Retina (tissue), 1 donor: ENCODE results near the gene GLIPR1.
"Not testable (repeated sequence)": the region's sequence is repeated elsewhere in the genome, so short reads cannot be mapped to it uniquely, and the experiment has no call there.

Source experiments
- DNase-seq: peaks from one replicate; pipeline ENCODE4 v3.0.0-alpha.2; 2016

GLIPR1 gene

DNA sequence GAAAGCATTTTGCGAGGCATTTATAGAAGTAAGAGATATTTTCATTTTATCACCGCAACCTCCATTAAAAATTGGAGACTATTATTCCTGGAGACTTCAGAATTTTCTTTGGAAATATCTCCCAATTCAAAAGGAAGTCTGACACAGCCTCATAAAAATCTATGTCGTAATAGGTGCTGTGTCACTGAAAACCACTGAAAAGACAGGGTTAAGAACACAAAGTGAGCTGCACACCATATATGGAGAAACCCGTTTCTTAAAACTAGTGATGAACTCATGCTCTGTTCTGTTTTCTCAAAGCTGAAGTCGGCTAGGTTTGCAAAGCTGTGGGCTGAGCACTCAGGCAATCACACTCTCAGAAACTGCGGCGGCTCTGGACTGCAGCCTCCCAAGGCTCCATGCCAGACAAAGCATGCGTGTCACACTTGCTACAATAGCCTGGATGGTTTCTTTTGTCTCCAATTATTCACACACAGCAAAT, at the start of gene GLIPR1:
Gene GLIPR1 (plus strand): TSS at position 287 of the 481 bp plus-strand sequence. CDS start 126 bp downstream, at position 413.
- DNase-seq: no peak

DNA sequence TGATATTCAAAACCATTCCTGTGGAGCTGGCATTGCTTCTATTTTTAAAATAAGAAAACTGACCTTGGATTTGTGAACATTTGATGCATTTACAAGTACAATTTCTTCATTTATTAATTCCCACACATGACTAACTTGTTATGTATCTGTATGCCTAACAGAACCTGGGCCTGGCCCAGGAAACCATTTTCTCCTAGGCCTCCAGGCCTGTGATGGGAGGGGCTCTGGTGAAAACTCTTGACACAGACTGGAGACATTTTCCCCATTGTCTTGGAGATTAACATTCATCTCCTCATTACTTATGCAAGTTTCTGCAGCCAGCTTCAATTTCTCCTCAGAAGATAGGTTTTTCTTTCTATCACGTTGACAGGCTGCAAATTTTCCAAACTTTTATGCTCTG, 47.6 kb upstream of the GLIPR1 start:
- no peak for DNase-seq

DNA sequence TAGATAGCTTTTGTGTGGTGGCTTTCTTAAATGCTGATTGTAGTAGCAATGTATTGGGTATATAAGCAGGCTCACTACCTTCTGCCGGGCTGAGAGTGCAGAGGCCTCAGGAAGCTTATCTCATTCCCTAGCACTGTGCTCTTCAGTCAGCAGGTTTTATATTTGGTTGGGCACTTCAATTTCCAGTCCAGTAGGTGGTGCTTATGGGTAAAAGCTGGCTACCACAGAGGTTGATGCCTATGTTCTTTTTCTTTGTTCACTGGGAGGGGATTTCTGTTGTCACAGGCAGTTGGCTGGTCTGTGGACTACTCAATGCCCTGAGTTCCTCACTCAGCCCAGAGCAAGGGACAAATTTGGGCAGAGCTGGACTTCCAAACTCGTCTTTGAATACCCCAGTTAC, 43.0 kb upstream of the GLIPR1 start:
- DNase-seq: no peak

DNA sequence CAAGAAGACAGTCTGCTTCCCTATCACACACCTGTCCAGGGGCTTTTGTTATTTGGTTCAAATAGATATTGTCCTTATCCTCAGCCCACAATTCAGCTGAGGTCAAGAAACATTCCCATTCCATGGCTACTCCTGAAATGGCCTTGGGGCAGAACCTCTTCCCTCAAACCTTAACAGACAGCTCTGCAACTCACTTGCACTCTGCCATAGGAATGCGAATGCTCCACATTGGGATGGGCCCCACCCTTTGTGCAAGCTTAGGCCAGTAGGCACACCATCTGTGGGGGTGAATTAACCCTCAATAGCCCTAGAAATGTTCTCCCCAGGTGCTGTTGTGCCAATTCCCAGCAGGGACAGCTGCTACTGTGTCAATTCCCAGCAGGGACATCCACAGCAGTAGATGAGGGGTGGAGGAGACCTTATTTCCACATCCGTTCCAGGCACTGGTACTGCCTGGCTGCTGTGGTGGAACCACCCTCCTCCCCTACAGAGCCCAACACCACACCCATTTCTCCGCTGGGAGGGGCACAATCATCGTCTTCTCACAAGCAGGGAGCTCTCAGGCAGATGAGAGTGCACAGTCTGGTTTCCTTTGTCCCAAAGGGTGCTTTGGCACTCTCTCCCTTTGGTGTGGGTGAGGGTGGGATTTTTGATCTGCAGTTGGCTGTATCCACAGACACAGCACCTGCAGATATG, 42.3 kb upstream of the GLIPR1 start:
- DNase-seq: no peak

DNA sequence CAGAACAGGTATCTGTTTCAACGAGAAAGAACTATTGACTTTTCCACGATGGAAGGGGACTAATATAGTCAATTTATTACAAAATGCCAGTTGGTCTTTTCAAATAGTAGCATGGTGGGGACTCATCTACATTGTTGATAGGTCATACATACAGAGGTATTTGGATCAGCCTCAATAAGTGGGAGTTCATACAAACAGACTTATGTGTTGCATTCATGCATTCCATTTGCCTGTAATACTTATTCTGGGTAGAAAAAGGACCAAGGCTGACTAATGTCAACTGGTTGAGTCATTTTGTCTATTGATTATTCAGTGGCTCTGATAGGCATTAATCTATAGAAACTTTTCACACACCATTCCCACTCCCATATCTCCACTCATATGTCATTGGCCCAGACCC, 41.5 kb upstream of the GLIPR1 start:
- DNase-seq: no peak

DNA sequence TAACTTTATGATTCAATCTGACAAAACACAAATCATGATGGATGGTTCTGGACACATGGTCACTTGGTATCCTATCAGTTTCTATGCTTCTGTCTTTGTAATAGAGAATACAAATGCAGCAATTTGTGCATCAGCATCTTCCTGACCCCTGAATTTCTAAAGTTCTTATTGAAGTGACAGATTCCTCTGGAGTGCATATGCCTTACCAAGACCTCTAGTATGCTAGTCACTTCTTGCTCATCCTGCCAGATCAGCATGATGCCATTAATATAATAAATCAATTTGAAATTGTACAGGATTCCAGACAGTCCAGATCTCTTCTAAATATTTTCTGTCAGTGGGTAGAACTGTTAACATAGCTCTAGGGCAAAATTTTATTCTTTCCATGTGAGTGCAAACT, 40.6 kb upstream of the GLIPR1 start:
- DNase-seq: no peak

DNA sequence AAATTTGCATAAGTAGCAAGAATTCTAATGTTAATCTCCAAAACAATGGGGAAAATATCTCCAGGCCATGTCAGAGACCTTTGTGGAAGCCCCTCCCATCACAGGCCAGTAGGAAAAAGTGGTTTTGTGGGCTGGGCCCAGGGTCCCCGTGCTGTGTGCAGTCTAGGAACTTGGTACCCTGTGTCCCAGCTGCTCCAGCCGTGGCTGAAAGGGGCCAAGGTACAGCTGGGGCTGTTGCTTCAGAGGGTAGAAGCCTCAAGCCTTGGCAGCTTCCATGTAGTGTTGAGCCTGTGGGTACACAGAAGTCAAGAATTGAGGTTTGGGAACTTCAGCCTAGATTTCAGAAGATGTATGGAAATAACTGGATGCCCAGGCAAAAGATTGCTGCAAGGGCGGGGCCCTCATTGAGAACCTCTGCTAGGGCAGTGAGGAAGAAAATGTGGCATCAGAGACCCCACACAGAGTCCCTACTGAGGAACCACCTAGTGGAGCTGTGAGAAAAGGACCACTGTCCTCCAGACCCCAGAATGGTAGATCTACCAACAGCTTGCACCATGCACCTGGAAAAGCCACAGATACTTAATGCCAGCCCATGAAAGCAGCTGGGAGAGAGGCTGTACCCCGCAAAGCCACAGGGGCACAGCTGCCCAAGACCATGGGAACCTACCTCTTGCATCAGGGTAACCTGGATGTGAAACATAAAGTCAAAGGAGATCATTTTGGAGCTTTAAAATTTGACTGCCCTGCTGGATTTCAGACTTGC, 38.7 kb upstream of the GLIPR1 start:
- DNase-seq: not testable (repeated sequence)

DNA sequence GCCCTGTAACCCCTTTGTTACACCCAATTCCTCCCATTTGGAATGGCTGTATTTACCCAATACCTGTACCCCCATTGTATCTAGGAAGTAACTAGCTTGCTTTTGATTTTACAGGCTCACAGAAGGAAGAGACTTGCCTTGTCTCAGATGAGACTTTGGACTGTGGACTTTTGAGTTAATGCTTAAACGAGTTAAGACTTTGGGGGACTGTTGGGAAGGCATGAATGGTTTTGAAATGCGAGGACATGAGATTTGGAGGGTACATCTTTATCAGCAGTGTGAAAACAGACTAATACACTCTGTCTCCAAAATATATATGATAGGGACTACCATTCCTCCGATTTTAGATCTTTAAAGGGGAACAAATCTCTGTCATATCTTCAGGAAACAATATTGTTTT, 38.1 kb upstream of the GLIPR1 start:
- not testable (repeated sequence) for DNase-seq

DNA sequence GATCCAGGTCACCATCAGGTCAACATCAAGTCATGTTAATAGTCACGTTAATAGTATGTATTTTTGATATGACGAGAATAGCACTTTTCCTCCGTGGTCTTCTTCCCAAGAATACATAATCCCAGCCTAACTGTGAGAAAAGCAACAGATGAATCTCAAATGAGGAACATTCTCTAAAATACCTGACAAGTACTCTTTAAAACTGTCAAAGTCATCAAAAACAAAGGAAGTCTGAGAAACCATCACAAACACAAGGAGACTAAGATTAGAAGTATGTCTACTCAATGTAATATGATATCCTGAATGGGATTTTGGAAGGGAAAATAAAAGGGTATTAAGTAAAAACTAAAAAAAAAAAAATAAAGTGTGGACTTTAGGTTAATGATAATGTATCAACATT, 36.8 kb upstream of the GLIPR1 start:
- no peak for DNase-seq

DNA sequence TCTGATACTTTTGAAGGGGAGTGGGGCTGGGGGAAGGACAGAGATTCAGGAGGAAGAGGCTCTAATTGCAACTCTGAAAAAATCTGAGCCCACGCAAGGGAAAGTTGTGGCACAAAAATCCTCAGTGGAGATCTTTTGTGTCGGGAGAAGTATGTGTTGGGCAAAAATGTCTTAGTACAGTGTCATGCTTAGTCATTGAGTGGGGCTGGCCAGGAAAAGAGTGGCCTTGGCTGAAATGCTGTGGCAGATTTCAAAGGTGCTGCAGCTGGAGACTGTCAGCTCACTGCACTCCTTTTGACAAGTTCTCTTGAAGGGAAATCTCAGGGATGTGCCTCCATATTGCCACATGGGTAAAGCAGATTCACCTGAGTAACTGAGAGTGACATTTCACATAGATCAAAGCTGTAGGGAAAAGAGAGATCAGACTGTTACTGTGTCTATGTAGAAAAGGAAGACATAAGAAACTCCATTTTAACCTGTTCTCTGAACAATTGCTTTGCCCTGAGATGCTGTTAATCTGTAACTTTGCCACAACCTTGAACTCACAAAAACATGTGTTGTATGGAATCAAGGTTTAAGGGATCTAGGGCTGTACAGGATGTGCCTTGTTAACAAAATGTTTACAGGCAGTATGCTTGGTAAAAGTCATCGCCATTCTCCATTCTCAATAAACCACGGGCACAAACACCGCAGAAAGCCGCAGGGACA, 36.0 kb upstream of the GLIPR1 start:
- no peak for DNase-seq

DNA sequence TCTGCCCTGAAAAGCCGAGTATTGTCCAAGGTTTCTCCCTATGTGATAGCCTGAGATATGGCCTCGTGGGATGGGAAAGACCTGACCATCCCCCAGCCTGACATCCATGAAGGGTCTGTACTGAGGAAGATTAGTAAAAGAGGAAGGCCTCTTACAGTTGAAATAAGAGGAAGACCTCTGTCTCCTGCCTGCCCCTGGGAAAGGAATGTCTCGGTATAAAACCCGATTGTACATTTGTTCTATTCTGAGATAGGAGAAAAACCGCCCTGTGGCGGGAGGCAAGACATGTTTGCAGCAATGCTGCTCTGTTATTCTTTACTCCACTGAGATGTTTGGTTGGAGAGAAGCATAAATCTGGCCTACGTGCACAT, 35.4 kb upstream of the GLIPR1 start:
- not testable (repeated sequence) for DNase-seq

DNA sequence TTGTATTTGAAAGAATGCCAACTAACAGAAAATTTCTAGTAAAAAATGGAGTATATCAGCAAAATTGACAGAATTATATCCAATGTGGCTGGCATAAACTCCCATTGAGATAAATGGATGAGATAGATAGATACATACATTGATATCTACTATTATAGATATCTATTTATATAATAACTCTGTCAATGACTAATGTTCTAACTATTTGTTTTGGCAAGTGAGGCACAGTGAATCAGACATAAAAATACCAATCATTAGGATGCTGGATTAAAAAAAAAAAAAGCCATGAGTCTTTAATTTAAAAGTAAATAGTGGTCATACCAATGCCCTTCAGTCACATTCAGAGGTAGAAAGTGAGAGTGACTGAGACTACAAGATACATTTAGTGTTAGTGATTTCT, 33.7 kb upstream of the GLIPR1 start:
- no peak for DNase-seq

DNA sequence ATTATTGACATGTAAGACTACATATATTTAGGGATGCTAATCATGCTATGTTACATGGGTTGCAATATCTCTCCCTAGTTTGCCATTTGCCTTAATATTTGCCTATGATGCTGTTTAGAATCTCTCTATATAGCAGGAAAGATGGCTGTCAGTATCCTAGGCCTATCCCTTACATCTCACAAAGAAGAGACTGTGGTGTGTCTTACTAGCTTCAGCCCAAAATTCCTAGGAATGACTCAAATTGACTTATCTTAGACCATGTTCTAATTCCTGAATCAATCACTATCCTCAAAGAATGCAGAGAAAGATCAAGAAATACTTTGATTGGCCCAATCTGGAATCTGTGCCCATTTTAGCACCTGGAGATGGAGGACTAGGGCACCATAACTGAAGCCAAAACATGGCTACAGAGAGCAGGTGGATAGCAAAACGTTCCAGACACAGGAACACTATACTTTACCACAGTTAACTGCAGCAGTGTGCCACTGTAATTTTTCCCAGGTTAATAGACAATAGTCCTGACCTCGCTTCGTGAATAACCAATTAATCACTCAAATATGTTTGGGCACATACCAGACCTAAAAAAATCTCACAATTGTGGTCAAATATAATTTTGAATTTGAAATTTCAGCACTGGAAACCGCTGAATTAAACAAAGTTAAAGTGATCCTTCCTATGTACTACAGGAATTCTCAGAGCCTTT, 32.7 kb upstream of the GLIPR1 start:
- DNase-seq: no peak

DNA sequence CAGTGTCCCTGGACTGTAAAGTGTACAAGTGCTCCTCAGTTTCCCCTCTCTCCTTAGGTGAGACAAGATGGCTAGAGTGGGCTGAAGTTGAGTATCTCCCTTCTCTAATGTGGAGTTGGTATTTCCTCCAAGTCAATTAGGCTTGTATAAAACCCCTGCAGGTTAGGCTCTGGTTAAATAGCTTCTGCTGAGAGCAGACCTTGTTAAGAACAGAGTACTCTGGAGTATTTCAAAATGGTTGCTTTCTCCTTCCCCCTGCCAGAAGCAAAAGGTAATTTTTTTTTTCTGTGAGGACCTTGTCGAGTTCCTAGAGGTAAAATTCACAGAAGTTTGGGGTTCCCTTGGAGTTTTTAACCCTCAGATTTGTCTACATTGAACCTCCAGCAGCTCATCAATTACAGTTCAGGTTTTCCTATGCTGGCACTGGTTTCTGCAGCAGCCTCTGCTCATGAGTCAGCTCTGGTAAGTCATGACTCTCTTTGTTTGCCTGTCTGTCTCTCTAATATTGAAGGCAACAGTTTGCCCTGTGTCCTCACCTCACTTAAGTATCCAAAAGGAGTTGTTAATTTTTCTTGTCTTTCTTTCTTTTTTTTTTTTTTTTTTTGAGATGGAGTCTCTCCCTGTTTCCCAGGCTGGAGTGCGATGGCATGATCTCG, 27.8 kb upstream of the GLIPR1 start:
- DNase-seq: no peak

DNA sequence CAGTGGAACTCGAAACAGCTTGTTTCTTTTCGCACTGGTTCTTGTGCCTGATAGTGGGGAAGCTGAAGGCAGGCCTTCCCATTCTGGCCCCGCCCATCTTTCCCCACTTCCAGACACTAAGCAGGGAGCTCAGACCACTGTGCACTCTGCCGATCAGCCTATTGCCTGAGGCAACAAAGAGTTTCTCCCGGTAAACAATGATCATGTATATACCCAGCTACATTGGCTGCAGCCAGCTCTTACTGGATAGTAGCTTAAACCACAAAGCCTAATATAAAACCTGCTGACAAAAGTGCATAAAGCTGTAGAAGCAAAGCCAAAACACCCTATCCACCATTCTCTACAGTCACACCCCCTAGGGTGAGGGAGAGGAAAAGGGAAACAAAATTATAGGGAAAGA, 24.7 kb upstream of the GLIPR1 start:
- no peak for DNase-seq

DNA sequence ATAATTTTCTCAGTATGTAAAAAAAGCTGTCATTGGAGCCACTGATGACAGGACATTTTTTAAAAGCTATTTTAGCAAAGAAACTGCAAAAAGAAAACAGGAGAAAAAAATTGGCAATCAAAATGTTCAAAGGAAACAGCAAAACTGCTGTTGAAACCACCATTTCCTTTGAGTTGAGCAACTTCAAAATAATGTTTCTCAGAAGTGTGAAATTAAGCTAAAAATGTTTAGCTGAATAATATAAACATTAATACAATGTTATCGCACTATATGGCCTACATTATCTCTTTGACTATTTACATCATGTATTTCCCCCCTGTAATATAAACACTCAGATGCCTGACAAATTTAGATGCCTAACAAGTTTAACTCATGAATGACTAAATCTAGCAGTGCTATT, 23.4 kb upstream of the GLIPR1 start:
- no peak for DNase-seq

DNA sequence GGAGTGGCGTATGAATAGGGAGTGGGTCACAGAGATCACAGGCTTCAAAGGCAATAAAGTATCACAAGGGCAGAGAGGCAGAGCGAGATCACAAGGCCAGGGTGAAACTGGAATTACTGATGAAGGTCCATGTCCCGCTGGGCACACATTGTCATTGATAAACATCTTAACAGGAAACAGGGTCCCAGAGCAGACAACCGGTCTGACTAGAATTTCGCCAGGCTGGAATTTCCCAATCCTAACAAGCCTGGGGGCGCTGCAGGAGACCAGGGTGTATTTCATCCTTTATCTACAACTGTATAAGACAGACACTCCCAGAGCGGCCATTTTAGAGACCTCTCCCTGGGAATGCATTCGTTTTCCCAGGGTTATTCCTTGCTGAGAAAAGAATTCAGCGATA, 22.7 kb upstream of the GLIPR1 start:
- DNase-seq: not testable (repeated sequence)

DNA sequence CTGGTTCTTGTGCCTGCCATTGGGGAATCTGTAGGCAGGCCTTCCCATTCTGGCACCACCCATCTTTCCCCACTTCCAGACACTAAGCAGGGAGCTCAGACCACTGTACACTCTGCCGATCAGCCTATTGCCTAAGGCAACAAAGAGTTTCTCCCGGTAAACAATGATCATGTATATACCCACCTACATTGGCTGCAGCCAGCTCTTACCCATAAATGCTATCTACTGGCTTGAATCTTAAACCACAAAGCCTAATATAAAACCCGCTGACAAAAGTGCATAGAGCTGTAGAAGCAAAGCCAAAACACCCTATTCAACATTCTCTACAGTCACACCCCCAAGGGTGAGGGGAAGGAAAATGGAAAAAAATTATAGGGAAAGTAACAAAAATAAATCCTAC, 20.8 kb upstream of the GLIPR1 start:
- DNase-seq: no peak

DNA sequence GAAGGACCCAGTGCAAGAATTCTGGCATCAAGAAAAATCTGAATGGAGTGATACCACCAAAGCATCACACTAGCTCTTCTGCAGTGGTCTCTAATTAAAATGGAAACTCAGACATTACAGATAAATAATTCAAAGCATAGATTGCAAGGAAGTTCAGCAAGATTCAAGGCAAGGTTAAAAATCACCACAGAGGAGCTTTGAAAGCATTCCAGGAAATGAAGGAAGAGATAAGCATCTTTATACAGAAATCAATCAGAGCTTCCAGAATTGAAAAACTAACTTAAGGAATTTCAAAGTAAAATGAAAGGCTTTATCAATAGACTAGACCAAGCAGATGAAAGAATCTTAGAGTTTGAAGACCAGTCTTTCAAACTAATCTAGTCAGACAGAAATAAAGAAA, 20.4 kb upstream of the GLIPR1 start:
- no peak for DNase-seq

DNA sequence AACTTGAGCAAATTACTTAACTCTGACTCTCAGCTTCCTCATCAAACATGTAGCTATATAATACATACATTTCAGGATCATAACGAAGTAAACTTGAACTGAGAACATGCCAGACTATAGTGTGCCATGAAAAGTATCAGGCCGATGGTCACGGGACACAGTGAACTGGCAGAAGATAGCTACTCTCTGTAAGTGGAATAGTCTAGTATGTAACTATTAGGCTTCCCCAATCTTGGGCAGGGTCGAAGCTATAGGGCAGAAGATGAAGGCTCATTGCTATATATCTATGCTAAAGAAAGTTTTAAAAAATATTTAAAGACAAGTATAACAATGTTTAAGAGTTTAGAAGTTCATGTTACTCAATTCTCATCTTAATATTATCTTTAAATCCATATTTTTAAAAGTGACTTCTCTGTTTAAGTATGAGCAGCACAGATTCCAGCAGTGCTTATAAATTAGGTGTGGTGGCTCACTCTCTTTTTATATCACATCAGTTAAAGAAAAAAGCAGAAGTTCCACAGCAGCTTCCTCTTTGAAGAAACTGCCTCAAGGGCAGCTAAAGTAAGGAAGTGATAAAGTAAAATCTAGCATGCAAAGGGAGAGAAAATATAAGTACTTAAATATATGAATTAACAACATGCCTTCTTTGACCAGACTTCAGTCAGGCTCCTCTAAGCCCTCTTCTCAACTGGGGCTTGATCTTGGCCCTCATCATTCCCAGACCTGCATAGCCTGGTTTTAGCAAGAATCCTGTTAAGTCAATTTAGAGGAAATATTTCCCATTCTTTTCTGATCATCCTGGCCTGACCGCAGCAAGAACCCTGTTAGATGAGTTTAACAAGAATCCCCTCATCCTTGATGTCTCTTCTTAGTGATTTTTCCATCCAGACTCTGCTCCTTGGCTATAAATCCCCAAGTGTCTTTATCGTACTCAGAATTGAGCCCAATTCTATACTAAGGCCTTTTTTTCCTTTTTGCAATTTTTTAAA, 8.4 kb upstream of the GLIPR1 start:
- no peak for DNase-seq

DNA sequence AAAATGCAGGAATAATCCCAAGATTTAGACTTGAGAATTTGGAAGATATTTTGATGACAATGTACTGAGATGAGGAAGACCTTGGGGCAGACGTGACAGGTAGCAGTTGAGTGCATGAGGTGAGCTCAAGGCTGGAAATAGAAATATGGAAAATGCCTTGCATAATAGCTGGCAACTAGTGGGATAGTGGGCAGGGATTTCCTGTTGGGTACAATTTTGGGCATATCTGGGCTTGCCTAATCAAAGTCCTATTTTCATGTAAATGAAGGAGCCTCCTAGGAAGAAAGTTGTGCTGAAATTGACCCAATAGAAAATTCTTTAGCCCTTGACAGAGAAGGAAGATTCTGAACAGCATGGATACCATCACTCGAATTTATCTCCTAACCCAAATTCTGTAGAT, 6.4 kb upstream of the GLIPR1 start:
- DNase-seq: no peak
